GM21515 (cell line): ENCODE results near the gene ARID4A.
"Not testable (repeated sequence)": the region's sequence is repeated elsewhere in the genome, so short reads cannot be mapped to it uniquely, and the experiment has no call there.

Experiments used
- ATAC-seq: cut with Tn5 transposase; IDR thresholded peaks from one replicate; pipeline ENCODE4 v1.9.1; 2021; ENCODE audit not compliant: unreplicated experiment

The ARID4A gene, protein sequence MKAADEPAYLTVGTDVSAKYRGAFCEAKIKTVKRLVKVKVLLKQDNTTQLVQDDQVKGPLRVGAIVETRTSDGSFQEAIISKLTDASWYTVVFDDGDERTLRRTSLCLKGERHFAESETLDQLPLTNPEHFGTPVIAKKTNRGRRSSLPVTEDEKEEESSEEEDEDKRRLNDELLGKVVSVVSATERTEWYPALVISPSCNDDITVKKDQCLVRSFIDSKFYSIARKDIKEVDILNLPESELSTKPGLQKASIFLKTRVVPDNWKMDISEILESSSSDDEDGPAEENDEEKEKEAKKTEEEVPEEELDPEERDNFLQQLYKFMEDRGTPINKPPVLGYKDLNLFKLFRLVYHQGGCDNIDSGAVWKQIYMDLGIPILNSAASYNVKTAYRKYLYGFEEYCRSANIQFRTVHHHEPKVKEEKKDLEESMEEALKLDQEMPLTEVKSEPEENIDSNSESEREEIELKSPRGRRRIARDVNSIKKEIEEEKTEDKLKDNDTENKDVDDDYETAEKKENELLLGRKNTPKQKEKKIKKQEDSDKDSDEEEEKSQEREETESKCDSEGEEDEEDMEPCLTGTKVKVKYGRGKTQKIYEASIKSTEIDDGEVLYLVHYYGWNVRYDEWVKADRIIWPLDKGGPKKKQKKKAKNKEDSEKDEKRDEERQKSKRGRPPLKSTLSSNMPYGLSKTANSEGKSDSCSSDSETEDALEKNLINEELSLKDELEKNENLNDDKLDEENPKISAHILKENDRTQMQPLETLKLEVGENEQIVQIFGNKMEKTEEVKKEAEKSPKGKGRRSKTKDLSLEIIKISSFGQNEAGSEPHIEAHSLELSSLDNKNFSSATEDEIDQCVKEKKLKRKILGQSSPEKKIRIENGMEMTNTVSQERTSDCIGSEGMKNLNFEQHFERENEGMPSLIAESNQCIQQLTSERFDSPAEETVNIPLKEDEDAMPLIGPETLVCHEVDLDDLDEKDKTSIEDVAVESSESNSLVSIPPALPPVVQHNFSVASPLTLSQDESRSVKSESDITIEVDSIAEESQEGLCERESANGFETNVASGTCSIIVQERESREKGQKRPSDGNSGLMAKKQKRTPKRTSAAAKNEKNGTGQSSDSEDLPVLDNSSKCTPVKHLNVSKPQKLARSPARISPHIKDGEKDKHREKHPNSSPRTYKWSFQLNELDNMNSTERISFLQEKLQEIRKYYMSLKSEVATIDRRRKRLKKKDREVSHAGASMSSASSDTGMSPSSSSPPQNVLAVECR

DNA sequence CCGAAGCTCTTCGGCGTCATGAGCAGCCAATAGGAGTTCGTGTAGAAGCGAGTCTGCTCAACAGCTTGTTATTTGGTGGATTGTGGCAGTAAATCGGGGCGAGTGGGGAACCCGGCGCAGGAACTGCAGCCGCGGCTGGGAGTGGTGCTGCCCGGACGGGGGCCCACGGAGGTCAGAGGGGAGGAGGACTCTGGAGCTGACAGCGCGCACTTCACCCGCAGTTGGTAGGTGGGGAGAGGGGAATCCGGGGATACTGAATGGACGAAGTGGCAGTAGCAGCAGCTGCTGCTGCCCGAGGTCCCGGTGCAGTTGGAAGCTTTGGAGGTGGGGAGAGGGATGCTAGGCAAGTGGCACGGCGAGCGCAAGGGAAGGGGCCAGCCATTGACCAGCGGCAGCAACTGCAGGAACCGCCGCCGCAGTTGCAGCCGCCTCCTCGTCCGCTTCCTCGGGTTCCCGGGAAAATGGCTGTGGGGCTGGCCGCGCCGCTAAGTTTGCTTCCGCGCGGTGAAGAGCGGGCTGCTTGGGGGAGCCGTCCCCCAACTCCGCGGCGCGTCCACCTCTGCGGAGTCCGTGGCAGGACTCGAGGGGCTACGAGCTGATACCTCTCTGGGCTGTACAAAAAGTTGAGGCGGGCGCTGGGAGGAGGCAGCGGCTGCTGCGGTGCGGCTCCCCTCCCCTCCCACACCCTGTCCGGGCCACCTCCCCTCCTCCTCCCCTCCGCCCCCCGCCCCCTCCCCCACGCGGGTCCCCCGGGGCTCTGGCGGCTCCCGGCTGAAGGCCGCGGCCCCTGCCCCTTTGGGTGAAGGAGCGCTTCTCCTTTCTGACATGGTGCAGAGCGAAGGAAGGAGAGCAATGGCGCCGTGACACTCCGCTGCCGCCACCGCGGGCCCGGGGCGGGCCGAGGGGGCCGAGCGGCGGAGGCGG lies at the start of gene ARID4A:
TSS of gene ARID4A (plus strand) at position 79 of the 924 bp plus-strand sequence. CDS start 1,300 bp downstream, outside the sequence.
- no peak for ATAC-seq

DNA sequence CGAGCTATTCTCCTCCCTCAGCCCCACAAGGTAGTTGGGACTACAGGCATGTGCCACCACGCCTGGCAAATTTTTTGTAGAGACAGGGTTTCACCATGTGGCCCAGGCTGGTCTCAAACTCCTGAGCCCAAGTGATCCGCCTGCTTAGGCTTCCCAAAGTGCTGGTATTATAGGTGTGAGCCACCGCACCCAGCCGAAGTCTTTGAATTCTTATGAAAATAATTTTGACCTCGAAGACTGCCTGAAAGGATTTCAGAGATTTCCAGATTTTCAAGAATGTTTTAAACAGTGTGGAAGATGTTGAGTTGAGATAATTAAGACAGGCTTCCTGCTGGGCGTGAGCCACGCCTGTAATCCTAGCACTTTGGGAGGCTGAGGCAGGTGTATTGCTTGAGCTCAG lies 48.7 kb upstream of the ARID4A start:
- no peak for ATAC-seq

DNA sequence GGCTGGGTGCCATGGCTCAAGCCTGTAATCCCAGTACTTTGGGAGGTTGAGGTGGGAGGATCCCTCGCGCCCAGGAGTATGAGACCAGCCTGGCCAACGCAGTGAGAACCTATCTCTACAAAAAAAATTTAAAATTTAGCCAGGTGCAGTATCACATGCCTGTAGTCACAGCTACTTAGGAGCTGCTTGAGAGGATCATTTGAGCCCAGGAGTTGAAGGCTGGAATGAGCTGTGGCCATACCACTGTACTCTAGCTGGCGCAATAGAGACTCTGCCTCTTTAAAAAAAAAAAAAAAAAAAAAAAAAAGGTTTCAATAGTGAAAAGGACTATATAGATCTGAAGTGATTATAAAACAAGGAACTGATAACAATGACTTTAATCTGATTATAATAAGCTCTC lies 40.2 kb upstream of the ARID4A start:
- no peak for ATAC-seq

DNA sequence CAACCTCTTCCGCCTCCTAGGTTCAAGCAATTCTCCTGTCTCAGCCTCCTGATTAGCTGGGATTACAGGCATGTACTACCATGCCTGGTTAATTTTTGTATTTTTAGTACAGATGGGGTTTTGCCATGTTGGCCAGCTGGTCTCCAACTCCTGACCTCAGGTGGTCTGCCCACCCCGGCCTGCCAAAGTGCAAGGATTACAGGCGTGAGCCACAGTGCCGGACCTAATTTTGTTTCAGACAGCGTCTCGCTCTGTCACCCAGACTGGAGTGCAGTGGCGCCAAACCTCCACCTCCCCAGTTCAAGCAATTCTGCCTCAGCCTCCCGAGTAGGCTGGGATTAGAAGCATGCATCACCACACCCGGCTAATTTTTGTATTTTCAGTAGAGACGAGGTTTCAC lies 36.4 kb upstream of the ARID4A start:
- ATAC-seq, result not testable (repeated sequence)

DNA sequence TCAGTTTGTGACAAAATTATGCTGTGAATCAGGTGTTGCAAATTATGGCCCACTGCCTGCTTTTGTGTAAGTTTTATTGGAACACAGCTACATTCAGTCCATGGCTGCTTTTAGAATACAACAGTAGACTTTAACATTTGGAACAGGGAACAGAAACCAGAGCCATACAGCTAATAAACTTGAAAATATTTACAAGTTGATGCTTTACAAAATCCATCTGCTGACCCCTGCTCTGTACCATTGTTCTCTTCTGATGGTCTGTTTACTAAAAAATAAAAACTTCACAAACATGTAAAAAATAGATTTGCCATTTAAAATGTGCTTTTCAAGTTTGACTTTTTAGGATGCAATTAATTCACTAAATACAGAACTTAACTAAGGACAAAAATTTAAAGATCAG lies 33.0 kb upstream of the ARID4A start:
- no peak for ATAC-seq

DNA sequence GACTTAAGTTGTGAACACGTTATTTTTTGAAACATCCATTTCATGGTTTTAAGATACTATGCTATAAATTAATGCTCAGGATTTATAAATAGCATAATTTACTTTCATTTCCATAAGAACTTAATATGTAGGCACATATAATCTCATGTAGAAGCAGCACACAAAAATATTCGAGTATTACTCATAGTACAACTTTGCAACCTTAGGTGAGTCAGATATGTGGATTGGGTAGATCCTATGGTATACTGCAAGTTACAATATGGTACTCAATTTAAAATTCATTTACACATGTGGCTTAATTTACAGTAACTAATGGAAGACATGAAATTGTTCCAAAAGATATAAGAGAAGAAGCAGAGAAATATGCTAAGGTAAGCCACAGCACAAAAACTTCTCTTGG lies 27.7 kb upstream of the ARID4A start:
- no peak for ATAC-seq

DNA sequence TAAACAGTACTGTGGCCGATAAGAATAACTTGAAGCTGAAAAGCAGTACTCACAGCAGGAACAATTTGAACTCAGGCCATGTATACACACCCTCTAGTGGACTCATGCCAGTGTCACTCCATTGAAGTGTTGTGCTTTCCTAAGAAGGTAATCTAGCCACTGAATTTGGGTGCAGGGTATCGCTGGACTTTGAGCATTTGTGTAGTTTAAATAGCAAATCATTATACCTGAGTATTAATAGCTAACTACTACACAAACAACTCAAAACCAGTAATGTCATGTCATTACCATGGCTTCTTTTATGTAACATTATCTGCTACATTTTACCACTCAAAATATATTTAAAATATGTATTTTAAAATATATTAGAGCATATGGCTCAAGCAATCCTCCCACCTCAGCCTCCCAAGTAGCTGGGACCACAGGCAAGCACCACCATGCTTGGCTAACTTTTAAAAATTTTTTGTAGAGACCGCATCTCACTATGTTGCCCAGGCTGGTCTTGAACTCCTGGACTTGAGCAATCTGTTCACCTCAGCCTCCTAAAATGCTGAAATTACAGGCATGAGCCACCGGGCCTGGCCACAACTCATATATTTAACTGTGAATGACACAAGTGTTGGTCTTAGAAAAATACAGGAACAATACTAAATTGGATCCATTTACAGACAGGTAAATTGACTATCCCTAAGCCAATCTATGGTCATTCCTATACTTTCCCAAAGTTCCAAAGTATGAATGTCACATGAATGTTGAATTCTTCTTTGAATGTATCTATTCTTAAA lies 25.6 kb upstream of the ARID4A start:
- ATAC-seq, result no peak

DNA sequence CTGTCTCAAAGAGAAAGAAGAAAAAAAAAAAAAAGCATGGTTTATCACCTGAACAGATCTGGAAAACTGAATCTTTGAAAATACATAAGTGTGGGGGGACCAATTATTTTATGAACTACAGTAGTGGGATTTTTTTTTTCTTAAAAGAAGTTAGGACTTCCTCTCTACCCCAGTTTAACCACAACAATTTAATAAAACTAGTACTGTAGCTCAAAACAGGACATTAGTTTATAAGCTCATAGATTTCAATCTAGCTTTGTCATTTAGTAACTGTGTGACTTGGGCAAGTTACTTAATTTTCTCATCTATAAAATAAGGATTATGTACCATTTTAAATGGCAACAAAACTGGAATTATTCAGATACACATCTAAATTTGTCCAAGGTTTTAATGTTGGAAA lies 23.5 kb upstream of the ARID4A start:
- ATAC-seq, result no peak

DNA sequence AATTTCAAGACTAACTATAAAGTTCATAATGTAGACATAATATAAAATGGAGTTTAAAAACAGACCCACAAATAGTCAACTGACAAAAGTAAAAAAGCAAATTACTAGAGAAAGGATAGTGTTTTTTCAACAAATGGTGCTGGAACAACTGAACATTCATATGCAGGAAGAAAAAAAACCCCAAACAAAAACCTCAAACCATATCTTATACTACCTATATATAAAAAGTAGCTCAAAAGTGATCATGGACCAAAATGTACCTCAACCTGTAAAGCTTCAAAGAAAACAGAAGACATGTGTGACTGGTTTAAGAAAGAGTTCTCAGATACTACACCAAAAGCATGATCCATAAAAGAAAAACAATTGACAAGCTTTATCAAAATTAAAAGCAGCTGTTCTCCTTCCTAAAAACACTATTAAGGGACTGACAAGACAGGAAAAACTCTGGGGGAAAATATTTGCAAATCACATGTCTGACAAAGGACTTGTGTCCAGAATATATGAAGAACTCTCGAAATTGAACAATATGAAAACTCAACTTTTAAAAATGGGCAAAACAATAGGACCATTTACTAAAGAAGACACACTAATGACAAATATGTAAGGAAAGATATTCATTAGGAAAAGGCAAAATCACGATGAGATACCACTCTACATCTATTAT lies 22.7 kb upstream of the ARID4A start:
- no peak for ATAC-seq

DNA sequence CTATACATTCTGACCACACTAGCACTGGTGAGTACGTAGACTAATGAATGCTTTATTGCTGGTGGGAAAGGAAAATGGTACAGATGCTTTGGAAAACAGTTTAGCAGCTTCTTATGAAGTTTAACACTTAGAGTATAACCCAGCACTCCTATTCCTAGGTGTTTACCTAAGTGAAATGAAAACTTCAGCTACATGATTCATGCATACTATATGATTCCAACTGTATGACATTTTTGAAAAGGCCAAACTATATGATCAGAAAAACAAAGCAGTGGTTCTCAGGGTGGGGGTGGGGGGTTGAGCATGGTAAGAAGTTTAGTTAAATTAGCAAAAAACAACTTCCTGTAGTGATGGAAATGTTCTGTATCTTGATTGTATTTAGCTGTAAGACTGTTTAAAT lies 22.1 kb upstream of the ARID4A start:
- ATAC-seq, result no peak

DNA sequence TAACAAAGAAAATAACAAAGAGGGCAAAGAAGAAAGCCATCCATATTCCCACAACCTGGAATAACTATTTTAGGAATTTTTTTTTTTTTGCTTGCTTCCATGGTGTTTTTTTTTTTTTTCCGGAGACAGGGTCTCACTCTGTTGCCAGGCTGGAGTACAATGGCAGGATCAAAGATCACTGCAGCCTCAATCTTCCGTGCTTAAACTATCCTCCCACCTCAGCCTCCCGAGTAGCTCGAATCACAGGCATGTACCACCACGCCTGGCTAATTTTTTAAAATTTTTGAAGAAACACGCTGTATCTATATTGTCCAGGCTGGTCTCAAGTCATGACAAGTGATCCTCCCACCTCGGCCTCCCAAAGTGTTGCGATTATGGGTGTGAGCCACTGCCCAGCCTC lies 20.2 kb upstream of the ARID4A start:
- no peak for ATAC-seq

DNA sequence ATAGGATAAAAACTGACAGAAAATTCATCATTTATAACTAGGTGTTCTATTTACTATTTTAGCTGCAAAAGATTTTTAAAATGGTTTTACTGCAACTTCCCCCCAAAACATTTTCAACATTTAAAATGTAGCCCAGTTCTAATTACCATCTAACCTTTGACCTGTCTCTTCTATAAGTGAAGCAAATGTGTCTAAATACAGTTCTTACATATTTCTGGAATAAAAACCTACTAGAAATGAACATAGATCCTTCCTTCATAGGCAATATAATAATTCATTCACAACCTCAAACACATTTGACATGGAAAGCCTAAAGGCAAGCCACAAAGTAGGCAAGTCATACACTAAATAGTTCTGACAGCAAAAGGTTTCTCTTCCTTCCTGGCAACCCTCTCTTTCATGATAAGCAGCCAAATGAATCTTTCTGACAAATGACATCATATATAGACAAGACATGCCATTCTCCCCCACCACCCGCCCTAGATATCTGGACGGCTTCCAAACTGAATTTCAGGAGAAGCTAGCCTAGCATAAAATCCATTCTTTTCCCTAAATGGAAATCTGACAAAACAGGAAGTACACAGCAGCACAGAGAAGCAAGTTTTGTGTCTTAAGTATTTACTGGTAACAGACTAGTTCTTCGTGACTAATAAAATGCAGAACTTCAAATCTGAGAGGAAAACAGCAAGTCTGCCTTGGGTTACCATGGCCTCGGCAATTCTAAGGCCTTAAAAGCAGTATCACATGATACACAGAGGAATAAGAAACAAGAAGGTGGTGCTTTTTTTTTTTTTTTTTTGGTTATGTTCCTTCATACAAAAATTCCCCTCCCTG lies 17.2 kb upstream of the ARID4A start:
- ATAC-seq, result no peak

DNA sequence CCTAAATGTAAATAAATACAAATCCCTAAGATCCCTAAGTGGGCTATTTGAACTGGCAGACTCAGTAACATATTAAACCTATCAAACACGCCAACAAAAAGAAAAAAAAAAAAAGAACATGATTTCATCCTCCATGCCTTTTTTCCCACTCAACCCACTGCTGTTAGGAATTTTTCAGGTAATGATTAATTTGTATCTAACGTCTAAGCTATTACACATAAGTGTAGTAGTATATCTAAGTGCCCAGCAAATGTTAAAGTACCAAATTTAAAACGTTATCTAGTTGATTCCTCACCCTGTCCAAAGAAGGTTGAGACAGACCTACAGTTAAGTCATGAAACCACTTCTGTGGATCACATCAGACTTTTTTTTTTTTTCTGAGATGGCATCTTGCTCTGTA lies 16.4 kb upstream of the ARID4A start:
- no peak for ATAC-seq

DNA sequence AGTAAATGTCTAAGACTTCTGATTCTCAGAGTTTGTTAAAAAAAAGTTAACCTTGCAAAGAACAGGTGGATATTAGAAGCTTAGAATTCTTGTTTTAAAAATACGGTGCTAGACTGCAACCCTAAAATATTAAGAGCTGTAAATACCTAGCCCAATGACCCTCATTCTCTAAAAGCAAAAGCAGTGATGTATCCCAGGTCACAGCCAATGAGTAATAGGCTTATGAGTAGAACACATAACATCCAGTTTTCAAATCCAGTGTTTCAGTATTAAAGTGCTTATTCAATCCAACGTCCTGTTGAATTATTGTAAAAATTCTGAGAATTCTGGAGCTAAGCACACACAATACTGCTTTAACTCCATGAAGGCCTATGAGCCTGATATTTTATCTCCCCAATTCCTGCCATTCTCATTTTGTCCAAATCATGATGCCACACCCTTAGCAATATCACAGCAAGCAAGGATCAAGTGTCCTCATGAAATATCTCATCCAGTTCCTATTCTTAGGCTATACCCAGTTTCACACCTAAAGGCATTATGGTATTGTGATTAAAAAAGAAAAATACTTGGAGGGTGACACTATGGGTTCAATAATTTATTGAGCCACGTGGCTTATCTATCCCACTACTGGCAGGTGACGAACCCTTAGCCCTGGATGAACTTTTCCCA lies 15.3 kb upstream of the ARID4A start:
- no peak for ATAC-seq

DNA sequence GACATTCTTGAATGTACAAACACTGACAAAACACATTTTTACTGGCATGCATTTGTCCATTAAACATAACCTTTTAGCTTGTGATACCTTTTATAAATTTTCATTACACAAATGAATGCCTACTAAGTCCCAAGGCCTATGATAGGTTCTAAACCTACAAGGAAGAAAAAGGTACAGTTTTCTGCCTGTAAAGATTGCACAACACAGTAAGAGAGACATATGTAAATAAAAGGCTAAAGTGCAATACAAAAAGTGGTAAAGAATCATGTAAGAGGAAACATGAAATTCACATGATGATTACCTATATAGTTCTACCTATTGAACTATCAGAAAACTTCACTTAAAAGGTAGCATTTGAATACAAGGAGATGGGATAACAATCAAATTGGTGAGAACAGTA lies 14.6 kb upstream of the ARID4A start:
- ATAC-seq, result no peak

DNA sequence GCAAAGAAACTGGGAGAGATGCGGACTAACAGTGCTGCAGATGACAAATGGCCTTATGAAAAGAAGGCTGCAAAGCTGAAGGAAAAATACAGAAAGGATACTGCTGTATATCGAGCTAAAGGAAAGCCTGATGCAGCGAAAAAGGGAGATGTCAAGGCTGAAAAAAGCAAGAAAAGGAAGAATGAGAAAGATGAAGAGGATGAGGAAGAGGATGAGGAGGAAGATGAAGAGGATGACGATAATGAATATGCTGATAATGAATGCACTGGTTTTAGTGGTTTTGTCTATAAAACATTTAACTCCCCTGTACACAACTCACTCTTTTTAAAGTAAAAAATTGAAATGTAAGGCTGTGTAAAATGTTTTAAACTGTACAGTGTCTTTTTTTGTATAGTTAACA lies 13.2 kb upstream of the ARID4A start:
- ATAC-seq, result no peak

DNA sequence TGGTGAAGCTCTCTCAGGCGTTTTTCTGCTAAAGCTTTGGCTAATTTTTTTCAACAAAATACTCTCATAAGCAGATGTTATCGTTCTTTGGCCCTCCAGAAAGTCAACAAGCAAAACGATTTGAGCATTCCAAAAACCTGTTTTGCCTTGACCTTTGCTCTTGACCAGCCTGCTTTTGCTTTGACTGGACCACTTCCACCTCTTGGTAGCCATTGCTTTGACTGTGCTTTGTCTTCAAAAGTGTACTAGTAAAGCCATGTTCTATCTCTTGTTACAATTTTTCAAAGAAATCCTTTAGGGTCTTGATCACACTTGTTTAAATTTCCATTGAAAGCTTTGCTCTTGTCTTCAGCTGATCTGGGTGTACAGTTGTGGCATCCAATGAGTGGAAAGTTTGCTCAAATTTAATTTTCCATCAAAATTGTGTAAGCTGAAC lies 10.7 kb upstream of the ARID4A start:
- no peak for ATAC-seq
